Measurements from ENCODE around the gene RAVER2.

The RAVER2 gene

DNA sequence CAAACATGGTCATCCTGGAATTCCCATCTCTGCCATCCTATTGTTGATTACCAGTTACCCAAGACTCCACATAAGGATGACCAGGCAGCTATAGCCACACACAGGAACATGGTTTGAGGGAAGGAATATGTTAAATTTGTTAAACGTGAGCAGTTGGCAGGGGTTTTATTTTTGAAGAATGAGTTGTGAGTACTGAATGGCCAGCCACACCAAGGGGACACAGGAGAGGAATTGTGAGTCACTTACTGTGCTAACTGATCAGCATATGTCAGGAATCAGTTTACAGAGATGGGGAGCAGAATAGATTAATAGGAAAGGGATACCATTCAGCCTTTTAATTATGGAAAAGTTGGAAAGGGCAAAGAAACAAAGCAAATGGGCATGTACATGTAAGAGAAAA lies 39.3 kb upstream of the RAVER2 start:
- H3K27me3 ChIP-seq (ENCODE audit: insufficient read depth, poor library complexity, severe bottlenecking) = peaks cover 2% of the 10 kb centered on the region
- DNase-seq (ENCODE audit: low read depth in 1 of 2, low spot score in 1 of 2) = no peak
- TF ChIP-seq GABPA (IDR thresholded peaks at IDR 0.05; ENCODE audit: low read depth) = no peak
- no peak for TF ChIP-seq POLR2AphosphoS5 (IDR thresholded peaks at IDR 0.05; ENCODE audit: low read depth)
- TF ChIP-seq, protein P1, sequence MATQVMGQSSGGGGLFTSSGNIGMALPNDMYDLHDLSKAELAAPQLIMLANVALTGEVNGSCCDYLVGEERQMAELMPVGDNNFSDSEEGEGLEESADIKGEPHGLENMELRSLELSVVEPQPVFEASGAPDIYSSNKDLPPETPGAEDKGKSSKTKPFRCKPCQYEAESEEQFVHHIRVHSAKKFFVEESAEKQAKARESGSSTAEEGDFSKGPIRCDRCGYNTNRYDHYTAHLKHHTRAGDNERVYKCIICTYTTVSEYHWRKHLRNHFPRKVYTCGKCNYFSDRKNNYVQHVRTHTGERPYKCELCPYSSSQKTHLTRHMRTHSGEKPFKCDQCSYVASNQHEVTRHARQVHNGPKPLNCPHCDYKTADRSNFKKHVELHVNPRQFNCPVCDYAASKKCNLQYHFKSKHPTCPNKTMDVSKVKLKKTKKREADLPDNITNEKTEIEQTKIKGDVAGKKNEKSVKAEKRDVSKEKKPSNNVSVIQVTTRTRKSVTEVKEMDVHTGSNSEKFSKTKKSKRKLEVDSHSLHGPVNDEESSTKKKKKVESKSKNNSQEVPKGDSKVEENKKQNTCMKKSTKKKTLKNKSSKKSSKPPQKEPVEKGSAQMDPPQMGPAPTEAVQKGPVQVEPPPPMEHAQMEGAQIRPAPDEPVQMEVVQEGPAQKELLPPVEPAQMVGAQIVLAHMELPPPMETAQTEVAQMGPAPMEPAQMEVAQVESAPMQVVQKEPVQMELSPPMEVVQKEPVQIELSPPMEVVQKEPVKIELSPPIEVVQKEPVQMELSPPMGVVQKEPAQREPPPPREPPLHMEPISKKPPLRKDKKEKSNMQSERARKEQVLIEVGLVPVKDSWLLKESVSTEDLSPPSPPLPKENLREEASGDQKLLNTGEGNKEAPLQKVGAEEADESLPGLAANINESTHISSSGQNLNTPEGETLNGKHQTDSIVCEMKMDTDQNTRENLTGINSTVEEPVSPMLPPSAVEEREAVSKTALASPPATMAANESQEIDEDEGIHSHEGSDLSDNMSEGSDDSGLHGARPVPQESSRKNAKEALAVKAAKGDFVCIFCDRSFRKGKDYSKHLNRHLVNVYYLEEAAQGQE (IDR thresholded peaks at IDR 0.05; ENCODE audit: insufficient replicate concordance, low read depth) = no peak
- TF ChIP-seq, protein P2, sequence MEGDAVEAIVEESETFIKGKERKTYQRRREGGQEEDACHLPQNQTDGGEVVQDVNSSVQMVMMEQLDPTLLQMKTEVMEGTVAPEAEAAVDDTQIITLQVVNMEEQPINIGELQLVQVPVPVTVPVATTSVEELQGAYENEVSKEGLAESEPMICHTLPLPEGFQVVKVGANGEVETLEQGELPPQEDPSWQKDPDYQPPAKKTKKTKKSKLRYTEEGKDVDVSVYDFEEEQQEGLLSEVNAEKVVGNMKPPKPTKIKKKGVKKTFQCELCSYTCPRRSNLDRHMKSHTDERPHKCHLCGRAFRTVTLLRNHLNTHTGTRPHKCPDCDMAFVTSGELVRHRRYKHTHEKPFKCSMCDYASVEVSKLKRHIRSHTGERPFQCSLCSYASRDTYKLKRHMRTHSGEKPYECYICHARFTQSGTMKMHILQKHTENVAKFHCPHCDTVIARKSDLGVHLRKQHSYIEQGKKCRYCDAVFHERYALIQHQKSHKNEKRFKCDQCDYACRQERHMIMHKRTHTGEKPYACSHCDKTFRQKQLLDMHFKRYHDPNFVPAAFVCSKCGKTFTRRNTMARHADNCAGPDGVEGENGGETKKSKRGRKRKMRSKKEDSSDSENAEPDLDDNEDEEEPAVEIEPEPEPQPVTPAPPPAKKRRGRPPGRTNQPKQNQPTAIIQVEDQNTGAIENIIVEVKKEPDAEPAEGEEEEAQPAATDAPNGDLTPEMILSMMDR (IDR thresholded peaks at IDR 0.05; ENCODE audit: insufficient read depth, low read length) = no peak
- TF ChIP-seq SPI1 (IDR thresholded peaks at IDR 0.05; ENCODE audit: borderline replicate concordance, low read depth) = no peak
- H3K4me3 ChIP-seq (replicated peaks; ENCODE audit: insufficient read depth, low read length) = no peak overlapping the region
- H3K27ac ChIP-seq (replicated peaks) = no peak overlapping the region

DNA sequence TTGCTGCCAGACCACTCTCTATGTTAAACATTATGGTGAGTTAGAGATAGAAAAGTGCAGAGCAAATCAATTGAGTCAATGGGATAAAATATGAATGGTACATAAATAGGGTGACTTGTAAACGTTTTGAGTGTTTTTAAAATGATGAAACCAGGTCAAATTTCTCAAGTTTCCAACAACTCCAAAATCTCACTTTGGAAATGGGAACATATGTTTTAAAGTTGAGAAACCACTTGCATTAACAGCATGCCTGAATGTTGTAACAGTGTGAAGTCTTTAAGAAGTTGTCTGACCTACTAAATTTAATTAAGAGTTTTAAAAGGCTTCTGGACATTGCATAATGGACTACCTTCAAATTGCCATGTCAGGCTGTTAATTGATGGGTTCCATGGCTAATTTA lies 33.6 kb upstream of the RAVER2 start:
- DNase-seq (ENCODE audit: low read depth in 1 of 2, low spot score in 1 of 2) = no peak
- Histone ChIP-seq H3K27me3 (ENCODE audit: insufficient read depth, poor library complexity, severe bottlenecking) (no peaks in the 10 kb centered on the region), H3K4me3 (replicated peaks; ENCODE audit: insufficient read depth, low read length) (no peak overlapping the region), H3K27ac (replicated peaks) (no peak overlapping the region)
- TF ChIP-seq, protein P1 (IDR thresholded peaks at IDR 0.05; ENCODE audit: insufficient replicate concordance, low read depth) = no peak
- TF ChIP-seq POLR2AphosphoS5 (IDR thresholded peaks at IDR 0.05; ENCODE audit: low read depth) (no peak), GABPA (IDR thresholded peaks at IDR 0.05; ENCODE audit: low read depth) (no peak), SPI1 (IDR thresholded peaks at IDR 0.05; ENCODE audit: borderline replicate concordance, low read depth) (no peak)
- TF ChIP-seq, protein P2 (IDR thresholded peaks at IDR 0.05; ENCODE audit: insufficient read depth, low read length) = no peak

DNA sequence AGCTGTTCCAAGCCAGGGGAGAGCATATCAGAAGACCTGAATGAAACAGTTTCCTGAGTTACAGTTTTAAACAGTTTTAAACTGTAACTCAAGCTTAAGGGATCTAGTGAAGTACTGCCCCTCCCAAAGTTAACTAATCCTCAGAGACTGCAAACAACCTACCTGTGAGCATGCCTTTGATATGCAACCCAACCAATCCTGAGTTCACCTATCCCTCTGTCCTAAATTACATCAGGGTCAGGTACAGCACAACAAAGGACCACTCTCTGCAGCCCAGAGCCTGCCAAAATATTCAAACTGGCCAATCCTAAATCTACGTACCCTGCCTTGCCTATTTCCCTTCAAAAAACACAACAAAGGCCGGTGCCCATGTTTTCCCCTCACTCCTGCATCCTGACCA lies 32.8 kb upstream of the RAVER2 start:
- Histone ChIP-seq H3K27me3 (ENCODE audit: insufficient read depth, poor library complexity, severe bottlenecking) (no peaks in the 10 kb centered on the region), H3K27ac (replicated peaks) (no peak overlapping the region), H3K4me3 (replicated peaks; ENCODE audit: insufficient read depth, low read length) (no peak overlapping the region)
- no peak for TF ChIP-seq SPI1 (IDR thresholded peaks at IDR 0.05; ENCODE audit: borderline replicate concordance, low read depth)
- no peak for TF ChIP-seq GABPA (IDR thresholded peaks at IDR 0.05; ENCODE audit: low read depth)
- TF ChIP-seq, protein P1 (IDR thresholded peaks at IDR 0.05; ENCODE audit: insufficient replicate concordance, low read depth) = no peak
- no peak for TF ChIP-seq POLR2AphosphoS5 (IDR thresholded peaks at IDR 0.05; ENCODE audit: low read depth)
- TF ChIP-seq, protein P2 (IDR thresholded peaks at IDR 0.05; ENCODE audit: insufficient read depth, low read length) = no peak
- no peak for DNase-seq (ENCODE audit: low read depth in 1 of 2, low spot score in 1 of 2)

Measured in HL-60 (cell line).